Measurements from ENCODE around the gene GIGYF2.

The GIGYF2 gene

DNA sequence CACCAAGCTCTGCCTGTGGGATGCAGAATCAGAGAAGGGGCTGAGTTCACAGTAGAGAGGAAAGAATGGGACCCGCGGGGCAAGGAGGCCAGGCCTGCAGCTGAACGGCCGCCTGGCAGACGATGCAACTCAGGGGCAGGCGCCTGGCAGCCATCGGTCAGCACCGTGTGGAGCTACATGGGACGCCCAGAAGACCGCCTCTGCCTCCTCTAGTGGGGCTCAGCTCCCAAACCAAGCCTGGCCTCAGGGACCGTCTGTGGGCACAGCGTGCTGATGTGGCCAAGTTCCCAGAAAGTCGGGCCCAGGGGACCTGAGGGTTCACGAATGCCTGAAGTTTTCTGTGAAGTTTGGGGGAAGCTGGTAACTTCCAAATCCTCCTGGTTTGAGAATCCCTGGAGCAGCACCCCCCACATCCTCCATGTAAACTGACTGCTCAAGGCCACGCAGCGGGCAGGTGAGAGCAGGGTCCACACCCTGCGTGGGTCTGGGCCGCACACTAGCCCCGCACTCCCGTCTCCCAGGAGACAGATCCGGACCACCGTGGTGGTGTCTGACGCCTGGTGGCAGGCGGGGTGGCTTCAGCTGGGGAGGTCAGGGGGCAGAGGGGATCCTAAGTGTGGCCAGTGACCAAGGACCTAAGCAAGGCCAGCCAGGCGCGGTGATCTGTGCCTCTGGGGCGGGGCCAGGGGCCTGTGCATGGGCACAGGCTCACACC lies 187.6 kb downstream of the GIGYF2 start:
- TF ChIP-seq, protein P1, sequence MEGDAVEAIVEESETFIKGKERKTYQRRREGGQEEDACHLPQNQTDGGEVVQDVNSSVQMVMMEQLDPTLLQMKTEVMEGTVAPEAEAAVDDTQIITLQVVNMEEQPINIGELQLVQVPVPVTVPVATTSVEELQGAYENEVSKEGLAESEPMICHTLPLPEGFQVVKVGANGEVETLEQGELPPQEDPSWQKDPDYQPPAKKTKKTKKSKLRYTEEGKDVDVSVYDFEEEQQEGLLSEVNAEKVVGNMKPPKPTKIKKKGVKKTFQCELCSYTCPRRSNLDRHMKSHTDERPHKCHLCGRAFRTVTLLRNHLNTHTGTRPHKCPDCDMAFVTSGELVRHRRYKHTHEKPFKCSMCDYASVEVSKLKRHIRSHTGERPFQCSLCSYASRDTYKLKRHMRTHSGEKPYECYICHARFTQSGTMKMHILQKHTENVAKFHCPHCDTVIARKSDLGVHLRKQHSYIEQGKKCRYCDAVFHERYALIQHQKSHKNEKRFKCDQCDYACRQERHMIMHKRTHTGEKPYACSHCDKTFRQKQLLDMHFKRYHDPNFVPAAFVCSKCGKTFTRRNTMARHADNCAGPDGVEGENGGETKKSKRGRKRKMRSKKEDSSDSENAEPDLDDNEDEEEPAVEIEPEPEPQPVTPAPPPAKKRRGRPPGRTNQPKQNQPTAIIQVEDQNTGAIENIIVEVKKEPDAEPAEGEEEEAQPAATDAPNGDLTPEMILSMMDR (IDR thresholded peaks at IDR 0.05; ENCODE audit: insufficient read depth, low read length, poor library complexity, severe bottlenecking): no peak

DNA sequence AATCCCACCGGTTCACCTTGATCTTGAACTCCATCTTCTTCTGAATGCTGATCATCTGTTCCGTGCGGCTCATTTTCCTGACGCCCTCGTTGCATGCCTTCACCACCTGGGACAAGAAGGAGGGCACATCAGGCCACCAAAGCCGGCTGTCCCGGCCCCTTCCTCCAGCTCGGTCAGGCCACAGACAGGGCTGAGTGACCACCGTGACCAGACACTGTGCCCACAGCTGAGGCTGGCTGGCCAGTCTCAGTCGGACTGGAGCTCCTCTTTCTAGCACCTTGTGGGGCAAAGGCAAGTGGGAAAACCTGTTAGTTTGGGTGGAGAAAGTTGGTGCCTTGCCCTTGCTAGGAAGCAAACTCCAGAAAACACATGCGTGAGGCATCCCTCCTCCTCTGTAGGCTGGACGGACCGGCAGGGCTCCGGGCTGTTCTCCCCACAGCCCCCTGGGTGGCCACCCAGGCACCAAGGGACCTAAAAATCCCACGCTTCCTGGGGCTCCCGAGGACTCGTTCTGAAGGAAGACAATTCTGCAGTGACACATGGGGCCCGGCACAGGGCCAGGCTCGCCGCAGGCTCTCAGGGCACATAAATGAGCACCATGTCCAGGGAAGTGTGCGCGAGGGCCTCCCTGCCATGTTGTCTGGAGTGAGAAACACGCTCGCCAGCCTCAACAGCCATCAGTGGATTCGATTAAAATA lies 188.3 kb downstream of the GIGYF2 start:
- TF ChIP-seq, protein P1 (IDR thresholded peaks at IDR 0.05; ENCODE audit: insufficient read depth, low read length, poor library complexity, severe bottlenecking): no peak
- H3K4me3 ChIP-seq (replicated peaks; ENCODE audit: low read depth, low read length): no peak overlapping the region
- DNase-seq (ENCODE audit: extremely low read depth, insufficient read length): no peak
- no peaks in the 10 kb centered on the region; the same call in 1 of the 2 replicates for H3K27me3 ChIP-seq (replicated peaks; ENCODE audit: control insufficient read depth, insufficient read depth, low read length)
- no peaks in the 10 kb centered on the region for H3K36me3 ChIP-seq (ENCODE audit: control insufficient read depth, insufficient read depth, low read length)

More for the DNA sequence above, 187.6 kb downstream of the GIGYF2 start:
- H3K36me3 ChIP-seq (ENCODE audit: control insufficient read depth, insufficient read depth, low read length): no peaks in the 10 kb centered on the region
- no peak overlapping the region for H3K4me3 ChIP-seq (replicated peaks; ENCODE audit: low read depth, low read length)
- no peaks in the 10 kb centered on the region; the same call in 1 of the 2 replicates for H3K27me3 ChIP-seq (replicated peaks; ENCODE audit: control insufficient read depth, insufficient read depth, low read length)
- no peak for DNase-seq (ENCODE audit: extremely low read depth, insufficient read length)

DNA sequence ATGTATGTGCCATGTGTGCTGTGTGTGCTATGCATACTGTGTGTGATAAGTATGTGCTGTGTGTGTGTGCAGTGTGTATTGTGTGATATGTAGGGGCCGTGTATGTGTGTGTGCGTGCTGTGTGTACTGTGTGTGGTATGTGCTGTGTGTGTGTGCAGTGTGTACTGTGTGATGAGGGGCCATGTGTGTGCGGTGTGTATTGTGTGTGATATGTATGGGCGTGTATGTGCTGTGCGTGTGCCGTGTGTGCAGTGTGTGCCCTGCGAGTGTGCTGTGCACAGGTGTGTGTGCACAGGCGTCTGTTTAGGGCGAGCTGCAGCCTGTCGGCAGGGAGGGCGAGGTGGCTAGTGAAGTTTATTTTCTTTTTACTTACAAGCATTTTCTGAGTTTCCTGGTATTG lies 189.0 kb downstream of the GIGYF2 start:
- Histone ChIP-seq H3K4me3 (replicated peaks; ENCODE audit: low read depth, low read length) (no peak overlapping the region), H3K27me3 (replicated peaks; ENCODE audit: control insufficient read depth, insufficient read depth, low read length) (no peaks in the 10 kb centered on the region; the same call in 1 of the 2 replicates), H3K36me3 (ENCODE audit: control insufficient read depth, insufficient read depth, low read length) (no peaks in the 10 kb centered on the region)
- TF ChIP-seq, protein P1 (IDR thresholded peaks at IDR 0.05; ENCODE audit: insufficient read depth, low read length, poor library complexity, severe bottlenecking): no peak
- no peak for DNase-seq (ENCODE audit: extremely low read depth, insufficient read length)

DNA sequence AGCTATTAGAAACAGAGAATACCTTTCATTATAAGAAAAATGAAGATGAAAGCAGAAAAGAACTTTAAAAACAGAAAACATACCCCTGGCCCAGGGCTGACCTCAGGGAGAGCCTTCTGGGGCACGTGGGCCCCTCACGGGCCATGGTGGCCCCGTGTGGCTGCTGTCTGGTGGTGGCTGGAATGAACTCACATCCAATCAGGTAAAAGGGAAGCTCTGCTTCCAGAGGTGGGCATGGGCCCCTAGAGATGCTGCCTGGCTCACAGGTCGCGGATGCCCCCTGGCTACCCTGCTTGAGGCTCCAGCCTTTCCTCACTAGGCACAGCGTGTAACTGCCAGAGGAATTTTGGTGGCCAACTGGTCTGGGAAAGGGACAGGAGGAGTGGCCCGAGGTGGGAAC lies 189.5 kb downstream of the GIGYF2 start:
- Histone ChIP-seq H3K4me3 (replicated peaks; ENCODE audit: low read depth, low read length) (no peak overlapping the region), H3K27me3 (replicated peaks; ENCODE audit: control insufficient read depth, insufficient read depth, low read length) (no peaks in the 10 kb centered on the region; the same call in 1 of the 2 replicates), H3K36me3 (ENCODE audit: control insufficient read depth, insufficient read depth, low read length) (no peaks in the 10 kb centered on the region)
- DNase-seq (ENCODE audit: extremely low read depth, insufficient read length): no peak
- TF ChIP-seq, protein P1 (IDR thresholded peaks at IDR 0.05; ENCODE audit: insufficient read depth, low read length, poor library complexity, severe bottlenecking): no peak

- TF ChIP-seq, protein P1 (IDR thresholded peaks at IDR 0.05; ENCODE audit: insufficient read depth, low read length, poor library complexity, severe bottlenecking): peak; percentile 8
- no peak overlapping the region for H3K4me3 ChIP-seq (replicated peaks; ENCODE audit: low read depth, low read length)
- H3K36me3 ChIP-seq (ENCODE audit: control insufficient read depth, insufficient read depth, low read length): no peaks in the 10 kb centered on the region
- no peaks in the 10 kb centered on the region; the same call in 1 of the 2 replicates for H3K27me3 ChIP-seq (replicated peaks; ENCODE audit: control insufficient read depth, insufficient read depth, low read length)
- DNase-seq (ENCODE audit: extremely low read depth, insufficient read length): no peak
Measured at GRCh38 chr2:232887171-232887850, 190.2 kb downstream of the GIGYF2 start.

All from GM06990 (cell line).